ENCODE data around the gene DMRTB1.

DNA sequence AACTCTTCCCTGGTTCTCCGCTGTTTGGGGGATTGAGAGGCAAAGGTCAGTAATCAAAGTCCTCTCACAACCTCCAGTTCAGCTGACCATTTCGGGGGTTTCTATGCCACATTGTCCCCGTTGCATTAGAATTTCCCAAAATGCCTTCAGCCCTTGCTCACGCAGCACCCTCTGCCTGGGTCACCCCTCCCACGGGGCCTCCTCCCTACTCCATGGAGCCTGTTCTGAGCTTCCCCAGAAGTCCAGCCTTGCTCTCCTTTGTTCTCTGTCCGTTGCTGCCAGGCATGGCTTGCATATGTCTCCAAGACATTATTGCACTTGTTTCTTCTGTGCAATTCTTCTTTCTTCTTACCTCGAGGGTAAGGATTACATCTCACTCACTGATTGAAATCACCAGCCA lies 16.5 kb downstream of the DMRTB1 start:
- TF ChIP-seq POLR2AphosphoS5 (IDR thresholded peaks at IDR 0.05; ENCODE audit: low read depth, low read length), result no peak
- TF ChIP-seq SPI1 (IDR thresholded peaks at IDR 0.05; ENCODE audit: low read depth, low read length), result no peak
- no peak for TF ChIP-seq POLR2A (IDR thresholded peaks at IDR 0.05; ENCODE audit: low read depth, low read length)
- no peak for TF ChIP-seq TAF1 (IDR thresholded peaks at IDR 0.05; ENCODE audit: low read depth, low read length)
- TF ChIP-seq PAX5 (IDR thresholded peaks at IDR 0.05; ENCODE audit: insufficient read depth, low read length, severe bottlenecking), result no peak
- no peak for TF ChIP-seq POU2F2 (IDR thresholded peaks at IDR 0.05; ENCODE audit: low read depth, low read length)
